Stimulated activated CD8-positive, alpha-beta memory T cell treated with anti-CD3 and anti-CD28 coated beads, Interleukin-15, amount 100 ng/mL, for 1 hour (primary cell): ENCODE results near the gene SLC35G1.

Experiments
- DNase-seq: peaks from one replicate; pipeline ENCODE4 v3.0.0-alpha.2; 2020; ENCODE audit warnings: low read depth

SLC35G1 gene

GRCh38 chr10:93951905-93952304 lies 58.1 kb downstream of the SLC35G1 start:
- DNase-seq: no peak
